ENCODE results near the gene PKMYT1.

DNA sequence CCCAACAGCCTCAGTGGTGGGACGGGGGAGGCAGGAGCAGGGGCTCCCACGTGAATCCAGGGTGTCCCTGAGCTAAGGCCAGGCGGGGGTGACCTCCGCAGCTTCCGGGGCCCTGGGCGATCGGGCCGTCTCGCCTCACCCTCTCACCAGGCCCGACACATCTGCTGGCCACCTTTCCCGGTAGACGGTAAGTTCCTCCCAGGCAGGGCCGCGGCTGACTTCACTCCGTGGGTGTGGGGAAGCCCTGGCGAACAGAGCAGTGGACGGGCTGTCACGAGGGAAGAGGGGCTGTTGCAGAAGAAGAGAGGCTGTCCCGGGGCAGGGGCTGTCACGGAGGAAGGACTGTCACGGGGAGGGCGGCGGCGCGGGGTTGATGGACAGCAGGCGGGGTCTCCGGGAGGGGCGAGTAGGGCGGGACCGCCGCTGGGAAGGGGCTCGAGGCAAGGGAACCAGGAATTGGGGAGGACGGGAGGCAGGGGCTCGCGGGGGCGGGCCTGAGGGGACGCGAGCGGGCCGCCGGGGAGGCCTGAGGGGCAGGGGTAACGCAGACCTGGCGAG, 498 bp downstream of the PKMYT1 start:
- TF ChIP-seq, protein P1, sequence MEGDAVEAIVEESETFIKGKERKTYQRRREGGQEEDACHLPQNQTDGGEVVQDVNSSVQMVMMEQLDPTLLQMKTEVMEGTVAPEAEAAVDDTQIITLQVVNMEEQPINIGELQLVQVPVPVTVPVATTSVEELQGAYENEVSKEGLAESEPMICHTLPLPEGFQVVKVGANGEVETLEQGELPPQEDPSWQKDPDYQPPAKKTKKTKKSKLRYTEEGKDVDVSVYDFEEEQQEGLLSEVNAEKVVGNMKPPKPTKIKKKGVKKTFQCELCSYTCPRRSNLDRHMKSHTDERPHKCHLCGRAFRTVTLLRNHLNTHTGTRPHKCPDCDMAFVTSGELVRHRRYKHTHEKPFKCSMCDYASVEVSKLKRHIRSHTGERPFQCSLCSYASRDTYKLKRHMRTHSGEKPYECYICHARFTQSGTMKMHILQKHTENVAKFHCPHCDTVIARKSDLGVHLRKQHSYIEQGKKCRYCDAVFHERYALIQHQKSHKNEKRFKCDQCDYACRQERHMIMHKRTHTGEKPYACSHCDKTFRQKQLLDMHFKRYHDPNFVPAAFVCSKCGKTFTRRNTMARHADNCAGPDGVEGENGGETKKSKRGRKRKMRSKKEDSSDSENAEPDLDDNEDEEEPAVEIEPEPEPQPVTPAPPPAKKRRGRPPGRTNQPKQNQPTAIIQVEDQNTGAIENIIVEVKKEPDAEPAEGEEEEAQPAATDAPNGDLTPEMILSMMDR (IDR thresholded peaks at IDR 0.05), result no peak
- TF ChIP-seq POLR2A (IDR thresholded peaks at IDR 0.05), result no peak
